ENCODE measurements around the gene PLCL2.

GRCh38 chr3:16992198-16992597 lies 107.4 kb downstream of the PLCL2 start:
- TF ChIP-seq CTCF (IDR thresholded peaks at IDR 0.05) (no peak), POLR2AphosphoS5 (IDR thresholded peaks at IDR 0.05) (no peak), EP300 (IDR thresholded peaks at IDR 0.05) (no peak), POLR2A (IDR thresholded peaks at IDR 0.05; ENCODE audit: low read depth) (no peak)

Measured in esophagus muscularis mucosa (tissue), 4 donors.